GM21825 (cell line): ENCODE data around the gene DLX2.

Experiments
- ATAC-seq: cut with Tn5 transposase; IDR thresholded peaks from one replicate; pipeline ENCODE4 v1.9.1; 2021; ENCODE audit warnings: mild to moderate bottlenecking, moderate library complexity; ENCODE audit not compliant: unreplicated experiment

The DLX2 gene

GRCh38 chr2:172094294-172095145, 8.2 kb downstream of the DLX2 start:
- ATAC-seq, result no peak

DNA sequence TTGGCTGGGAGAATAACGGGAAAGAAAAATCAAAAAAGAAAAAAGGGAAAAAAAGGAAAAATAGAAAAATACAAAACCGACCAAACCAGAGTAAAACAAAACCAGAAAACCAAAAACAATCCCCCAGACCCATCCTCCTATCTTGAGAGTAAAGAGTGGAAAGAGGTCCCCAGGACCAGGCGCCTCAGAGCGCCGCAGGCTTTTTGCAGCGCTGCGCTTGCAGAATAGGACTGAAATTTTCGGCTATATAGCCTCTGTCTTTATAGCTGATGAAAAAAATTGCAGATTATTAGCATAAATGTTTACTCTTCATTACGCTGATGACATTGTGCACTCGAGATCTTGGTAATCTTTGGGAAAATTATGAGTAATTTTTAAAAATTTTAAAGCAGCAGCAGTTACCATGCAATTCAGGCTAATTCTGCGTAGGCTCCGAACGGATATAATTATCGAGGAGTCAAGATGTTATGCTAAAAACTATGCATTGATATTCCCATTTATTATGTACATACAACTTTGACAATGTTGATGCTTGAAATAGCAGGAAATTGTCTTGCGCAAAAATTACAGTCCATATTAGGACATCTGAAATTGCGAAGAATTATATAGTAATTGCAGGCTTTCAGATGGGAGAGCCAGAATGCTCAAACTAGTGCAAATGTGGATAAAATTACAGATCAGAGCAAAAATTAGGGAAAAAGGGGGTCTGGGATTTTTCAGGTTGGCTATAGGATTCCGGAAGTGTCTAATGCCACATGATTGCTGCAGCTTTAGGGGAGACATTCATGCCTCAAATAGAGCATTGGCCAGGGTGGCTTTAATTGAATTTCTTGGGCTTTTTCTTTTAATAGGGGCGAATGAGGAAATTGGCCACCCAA, 9.0 kb downstream of the DLX2 start:
- ATAC-seq, result no peak

GRCh38 chr2:172092716-172093415, 9.8 kb downstream of the DLX2 start:
- no peak for ATAC-seq

DNA sequence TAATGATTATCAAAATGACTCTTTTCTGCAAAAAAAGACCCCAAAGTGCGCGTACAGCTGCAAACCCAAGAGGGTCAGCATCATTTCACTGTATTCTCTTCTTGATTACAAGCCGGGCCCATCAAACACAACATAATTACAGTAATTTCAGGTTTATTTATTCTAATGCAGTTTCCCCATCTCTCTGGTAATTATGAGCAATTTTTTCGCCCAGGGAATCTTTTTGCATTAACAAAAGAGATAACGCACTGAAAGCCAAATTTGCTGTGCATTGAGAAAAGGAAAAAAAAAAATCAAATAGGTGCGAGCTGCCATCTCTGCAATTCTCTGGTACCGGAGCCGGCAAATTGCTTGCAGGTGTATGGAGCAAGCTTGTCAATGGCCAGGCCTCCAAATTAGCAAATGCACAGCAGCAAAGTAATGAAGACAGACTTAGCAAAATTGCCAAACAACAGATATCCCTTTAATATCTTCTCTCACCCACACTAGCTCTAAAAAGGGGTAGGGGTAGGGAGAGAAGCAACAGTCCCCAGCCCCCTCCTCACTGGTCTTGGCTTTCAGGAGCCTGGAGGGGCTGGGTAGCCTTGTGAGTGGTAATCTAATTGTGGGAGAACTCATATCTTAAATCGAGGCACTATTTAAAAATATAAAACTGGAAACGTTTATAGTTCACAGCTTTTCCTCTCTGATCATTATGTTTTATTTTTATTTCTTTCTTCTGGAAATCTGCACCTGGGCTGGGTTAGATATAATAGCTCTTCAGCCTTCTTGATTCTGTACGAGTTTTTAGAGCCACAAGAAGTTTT, 10.7 kb downstream of the DLX2 start:
- no peak for ATAC-seq

DNA sequence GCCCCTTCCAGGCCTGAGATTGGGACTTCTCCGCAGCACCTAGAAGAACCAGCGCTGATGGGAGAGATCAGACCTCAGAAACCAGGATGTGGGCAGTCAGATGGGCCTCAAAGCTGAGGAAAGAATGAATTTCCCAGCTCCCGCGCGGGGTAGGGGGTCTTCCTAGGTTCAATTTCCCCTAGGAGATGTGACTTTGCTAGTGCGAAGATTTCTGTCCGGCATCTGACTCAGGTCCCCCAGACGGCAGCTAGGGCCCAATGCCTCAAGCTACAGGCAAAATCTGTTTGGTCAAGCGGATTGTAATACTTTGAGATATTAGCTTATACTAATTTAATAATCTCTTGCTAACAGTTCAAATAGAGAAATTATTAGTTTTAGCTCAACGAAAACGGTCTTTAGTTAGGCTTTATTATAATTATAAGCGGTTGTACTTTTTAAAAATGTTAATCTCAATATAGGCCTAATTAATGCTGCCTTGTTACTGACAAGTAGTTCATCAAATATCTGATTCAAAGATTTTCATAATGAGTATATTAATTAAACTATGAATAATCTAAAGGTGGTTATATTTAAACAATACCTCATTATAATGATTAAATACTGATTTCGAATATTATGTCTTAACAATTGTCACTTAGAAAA, 11.6 kb downstream of the DLX2 start:
- ATAC-seq, result no peak

DNA sequence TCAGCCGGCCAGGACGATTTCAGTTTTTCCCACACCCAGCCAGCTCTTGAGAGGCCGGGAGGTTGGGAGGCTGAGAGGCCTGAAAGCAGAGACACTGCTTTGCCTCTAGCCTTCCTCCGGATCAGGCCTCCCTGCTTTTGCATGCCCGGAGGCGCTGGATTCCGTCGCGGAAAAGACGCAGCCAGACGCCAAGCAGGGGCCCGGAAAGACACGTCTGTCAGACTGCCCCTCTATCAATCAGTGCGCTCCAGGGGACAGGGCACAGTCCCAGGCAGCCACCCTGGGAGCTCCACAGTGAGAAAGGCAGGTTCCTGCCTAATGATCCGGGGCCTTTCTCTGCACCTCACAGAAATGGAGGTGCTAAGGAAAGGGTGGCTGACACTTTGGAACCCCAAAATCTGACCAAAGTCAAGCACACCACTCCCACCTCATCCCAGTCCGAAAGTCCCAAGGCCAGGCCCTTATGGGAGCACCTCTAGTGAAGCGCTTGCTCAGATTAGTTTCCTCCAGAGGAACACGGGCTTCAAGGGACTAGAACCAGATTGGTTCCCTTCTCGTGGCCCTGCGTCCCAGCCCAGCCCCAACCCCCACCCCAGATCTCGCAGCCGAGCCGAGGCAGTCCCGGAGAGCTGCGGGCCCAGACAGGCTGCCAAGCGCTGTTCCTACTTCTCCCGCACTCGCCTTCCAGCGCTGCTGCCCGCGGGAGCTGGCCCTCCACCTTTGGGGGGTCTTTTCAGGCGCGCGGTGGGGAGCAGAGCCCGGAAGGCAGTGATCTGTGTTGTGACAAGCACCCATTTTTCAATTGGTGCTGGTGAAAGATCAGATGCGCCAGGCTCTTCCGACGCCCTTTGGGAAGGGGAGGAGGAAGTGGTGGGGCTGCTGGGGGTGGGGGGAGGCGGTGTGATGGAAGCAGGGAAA, 12.4 kb downstream of the DLX2 start:
- no peak for ATAC-seq

DNA sequence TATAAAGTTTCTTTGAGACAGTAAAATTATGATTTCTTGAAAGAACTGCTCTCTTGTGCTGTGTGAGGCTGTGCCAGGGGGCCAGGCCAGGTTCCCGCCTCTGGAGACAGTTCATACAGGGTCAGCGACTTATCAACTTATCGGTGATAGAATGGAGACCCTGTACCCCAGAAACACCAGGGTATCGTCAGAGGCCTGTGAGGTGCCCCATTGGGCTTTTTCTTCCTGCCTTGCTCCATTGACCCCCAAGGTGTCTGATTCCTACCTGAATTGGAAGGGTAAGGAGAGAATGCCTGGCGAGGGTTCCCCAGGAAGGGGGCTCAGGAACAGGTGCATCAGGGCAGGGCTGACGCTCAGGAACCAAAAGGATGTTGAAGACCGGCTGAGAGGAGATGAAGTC, 13.1 kb downstream of the DLX2 start:
- no peak for ATAC-seq

GRCh38 chr2:172089005-172089504, 13.6 kb downstream of the DLX2 start:
- no peak for ATAC-seq

DNA sequence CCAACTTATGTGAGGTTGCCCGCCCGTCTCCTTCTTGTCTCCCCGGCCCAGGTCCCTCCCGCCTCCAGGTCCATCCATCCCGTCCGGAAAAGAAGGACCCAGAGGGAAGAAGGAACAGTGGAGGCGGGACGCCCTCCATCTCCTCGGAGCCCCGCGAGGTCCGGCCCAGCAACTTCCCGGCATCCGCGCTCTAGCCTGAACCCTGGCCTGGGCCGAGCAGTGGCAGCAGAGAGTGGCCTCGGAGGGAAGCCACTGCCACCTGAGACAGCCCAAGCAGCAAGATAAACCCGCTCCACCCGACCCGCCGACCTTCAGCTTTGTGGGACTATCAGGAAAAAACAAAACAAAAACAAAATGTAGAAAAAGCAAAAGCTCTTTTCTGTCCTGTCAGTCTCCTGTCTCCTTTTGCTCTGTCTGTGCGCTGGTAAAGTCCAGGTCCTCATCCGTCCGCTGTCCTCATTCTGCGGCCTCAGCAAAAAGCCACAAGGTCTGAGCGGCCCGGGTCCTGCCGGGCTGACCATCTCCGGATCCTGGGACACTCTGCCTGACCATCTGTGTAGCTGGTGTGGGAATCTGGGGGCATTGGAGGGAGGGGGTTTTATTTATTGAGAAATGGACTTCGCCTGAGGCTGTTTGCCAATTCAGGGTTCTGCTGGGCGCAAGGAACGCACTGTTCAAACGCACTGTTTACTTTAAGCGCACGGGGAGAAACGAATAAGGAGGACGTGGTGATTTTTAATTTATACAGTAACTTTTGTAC, 14.3 kb downstream of the DLX2 start:
- ATAC-seq, result no peak

- no peak for ATAC-seq
These were observed 14.9 kb downstream of the DLX2 start for GRCh38 chr2:172087780-172088244.

DNA sequence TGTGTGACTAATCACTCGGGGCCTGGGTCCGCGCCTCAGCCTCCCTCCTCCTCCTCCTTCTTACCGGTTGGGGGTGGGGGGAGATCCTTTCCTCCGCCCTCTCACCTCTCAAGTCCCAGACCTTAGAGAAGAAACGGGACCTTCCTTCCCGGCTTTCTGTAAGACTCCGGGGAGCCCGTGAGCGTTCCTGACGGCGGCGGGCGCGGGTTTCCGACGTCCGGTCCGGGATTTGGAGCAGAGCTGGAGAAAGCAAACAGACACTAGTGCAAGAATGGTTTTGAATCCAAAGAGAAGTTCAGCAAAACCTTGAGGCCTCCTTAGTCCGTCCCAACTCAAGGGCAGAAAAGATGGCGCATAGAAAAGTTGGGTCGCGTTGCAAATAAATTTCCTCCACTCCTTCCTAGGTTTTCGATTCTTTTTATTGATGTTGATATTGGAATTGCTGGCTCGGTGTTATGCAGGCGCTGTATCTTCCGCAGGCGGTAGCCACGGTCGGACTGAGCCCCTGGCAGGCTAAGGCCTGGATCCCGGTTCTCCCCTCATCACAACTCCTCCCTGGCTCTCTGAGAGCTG, 15.4 kb downstream of the DLX2 start:
- ATAC-seq, result no peak

- ATAC-seq, result no peak
These were observed 16.2 kb downstream of the DLX2 start for GRCh38 chr2:172086241-172087206.

GRCh38 chr2:172085460-172086159, 17.1 kb downstream of the DLX2 start, which contains the start of gene DLX1:
TSS of gene DLX1 (plus strand) at chr2:172085507. CDS start at chr2:172085678, 171 bp downstream.
- no peak for ATAC-seq

GRCh38 chr2:172084645-172085459, 17.8 kb downstream of the DLX2 start:
- ATAC-seq, result peak; percentile 74

DNA sequence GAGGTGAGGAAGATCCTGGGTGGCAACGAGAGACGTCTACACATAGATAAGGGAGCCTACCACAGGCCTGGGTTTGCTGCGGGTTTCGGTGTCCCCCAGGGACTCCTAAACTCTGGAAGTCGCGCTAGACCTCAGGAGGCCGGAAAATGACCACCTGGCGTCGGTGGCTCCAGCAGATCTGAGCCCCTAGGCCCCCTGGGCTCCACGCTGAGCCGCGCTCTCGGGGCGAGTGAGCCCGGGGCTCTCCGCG, 18.4 kb downstream of the DLX2 start:
- ATAC-seq, result no peak
